Stimulated activated CD4-positive, alpha-beta T cell treated with anti-CD3 and anti-CD28 coated beads, Interleukin-2, amount 100 ng/mL, for 48 hours (primary cell): ENCODE results near the gene ODF2L.

ENCODE experiments used
- DNase-seq, 2 donors: peaks; one replicate each; pipeline ENCODE4 v3.0.0-alpha.2; 2020

Gene ODF2L

GRCh38 chr1:86395751-86396497 lies at the start of gene ODF2L:
Gene ODF2L, minus strand, starts transcription at chr1:86396323. Its CDS starts 9,296 bp downstream, at chr1:86387027.
- DNase-seq, result peak; percentile 80 to 81

- no peak for DNase-seq
Measured at GRCh38 chr1:86445919-86446318, 49.8 kb upstream of the ODF2L start.

- DNase-seq, result no peak
Measured at GRCh38 chr1:86441997-86442396, 45.9 kb upstream of the ODF2L start.

- DNase-seq, result no peak
Measured at GRCh38 chr1:86441581-86441980, 45.5 kb upstream of the ODF2L start.

- no peak for DNase-seq
Measured at GRCh38 chr1:86436041-86436440, 39.9 kb upstream of the ODF2L start.

GRCh38 chr1:86435327-86435726 lies 39.2 kb upstream of the ODF2L start:
- no peak for DNase-seq

- DNase-seq, result no peak
Measured at GRCh38 chr1:86434059-86434458, 37.9 kb upstream of the ODF2L start.

GRCh38 chr1:86430376-86430775 lies 34.3 kb upstream of the ODF2L start:
- DNase-seq, result no peak

GRCh38 chr1:86429835-86430234 lies 33.7 kb upstream of the ODF2L start:
- no peak for DNase-seq

GRCh38 chr1:86429122-86429725 lies 33.1 kb upstream of the ODF2L start:
- no peak for DNase-seq

- DNase-seq, result no peak
Measured at GRCh38 chr1:86423873-86424272, 27.8 kb upstream of the ODF2L start, which contains the start of gene CLCA2. Gene CLCA2, plus strand, starts transcription at chr1:86424171. Its CDS starts 77 bp downstream, at chr1:86424248.

- DNase-seq, result no peak
Measured at GRCh38 chr1:86423473-86423872, 27.4 kb upstream of the ODF2L start.

- DNase-seq, result no peak
Measured at GRCh38 chr1:86421601-86422280, 25.6 kb upstream of the ODF2L start.

GRCh38 chr1:86419277-86419903 lies 23.3 kb upstream of the ODF2L start:
- no peak for DNase-seq

GRCh38 chr1:86416343-86416742 lies 20.2 kb upstream of the ODF2L start:
- DNase-seq, result no peak

- DNase-seq, result no peak
Measured at GRCh38 chr1:86410879-86411278, 14.8 kb upstream of the ODF2L start.

GRCh38 chr1:86409416-86410021 lies 13.4 kb upstream of the ODF2L start:
- DNase-seq, result no peak

- peak in 1 of 2 donors; percentile 4 for DNase-seq
Measured at GRCh38 chr1:86396498-86396890, 371 bp upstream of the ODF2L start.

GRCh38 chr1:86394416-86394815 lies 1.7 kb downstream of the ODF2L start:
- no peak for DNase-seq

GRCh38 chr1:86389307-86389706 lies 6.8 kb downstream of the ODF2L start:
- DNase-seq, result no peak

- DNase-seq, result no peak
Measured at GRCh38 chr1:86388777-86389176, 7.3 kb downstream of the ODF2L start.

- DNase-seq, result no peak
Measured at GRCh38 chr1:86387916-86388627, 8.1 kb downstream of the ODF2L start.
